ENCODE data around the gene ZFP36L2.

The ZFP36L2 gene

GRCh38 chr2:43222475-43223309 lies 3.7 kb downstream of the ZFP36L2 start:
- peak; percentile 55 for DNase-seq

- peak; percentile 78 for DNase-seq
Measured at GRCh38 chr2:43221763-43222474, 4.5 kb downstream of the ZFP36L2 start.

- peak; percentile 70 for DNase-seq
Measured at GRCh38 chr2:43221124-43221762, 5.2 kb downstream of the ZFP36L2 start.

GRCh38 chr2:43220760-43221123 lies 5.7 kb downstream of the ZFP36L2 start:
- DNase-seq, result peak; percentile 22

- no peak for DNase-seq
Measured at GRCh38 chr2:43220229-43220751, 6.1 kb downstream of the ZFP36L2 start.

GRCh38 chr2:43219383-43220228 lies 6.8 kb downstream of the ZFP36L2 start:
- peak; percentile 84 for DNase-seq

GRCh38 chr2:43218702-43219382 lies 7.6 kb downstream of the ZFP36L2 start:
- DNase-seq, result peak; percentile 86

GRCh38 chr2:43218155-43218701 lies 8.2 kb downstream of the ZFP36L2 start:
- no peak for DNase-seq

- DNase-seq, result peak; percentile 39
Measured at GRCh38 chr2:43217228-43218154, 8.9 kb downstream of the ZFP36L2 start.

GRCh38 chr2:43216629-43217028 lies 9.8 kb downstream of the ZFP36L2 start:
- DNase-seq, result no peak

- DNase-seq, result no peak
Measured at GRCh38 chr2:43215673-43216255, 10.6 kb downstream of the ZFP36L2 start.

- no peak for DNase-seq
Measured at GRCh38 chr2:43214253-43214652, 12.2 kb downstream of the ZFP36L2 start.

- no peak for DNase-seq
Measured at GRCh38 chr2:43212931-43213330, 13.5 kb downstream of the ZFP36L2 start.

GRCh38 chr2:43212216-43212835 lies 14.1 kb downstream of the ZFP36L2 start:
- no peak for DNase-seq

- peak; percentile 65 for DNase-seq
Measured at GRCh38 chr2:43210467-43211303, 15.7 kb downstream of the ZFP36L2 start.

GRCh38 chr2:43210125-43210466 lies 16.3 kb downstream of the ZFP36L2 start:
- DNase-seq, result no peak

GRCh38 chr2:43209204-43209717 lies 17.1 kb downstream of the ZFP36L2 start:
- no peak for DNase-seq

GRCh38 chr2:43207553-43208300 lies 18.7 kb downstream of the ZFP36L2 start:
- DNase-seq, result no peak

Data from CD4-positive, alpha-beta T cell treated with Interleukin-17A for 4 hours (primary cell).